ENCODE results near the gene ZNF618.

- TF ChIP-seq POLR2A (IDR thresholded peaks at IDR 0.05) (no peak), POLR2AphosphoS5 (IDR thresholded peaks at IDR 0.05) (no peak)
- TF ChIP-seq, protein P1, sequence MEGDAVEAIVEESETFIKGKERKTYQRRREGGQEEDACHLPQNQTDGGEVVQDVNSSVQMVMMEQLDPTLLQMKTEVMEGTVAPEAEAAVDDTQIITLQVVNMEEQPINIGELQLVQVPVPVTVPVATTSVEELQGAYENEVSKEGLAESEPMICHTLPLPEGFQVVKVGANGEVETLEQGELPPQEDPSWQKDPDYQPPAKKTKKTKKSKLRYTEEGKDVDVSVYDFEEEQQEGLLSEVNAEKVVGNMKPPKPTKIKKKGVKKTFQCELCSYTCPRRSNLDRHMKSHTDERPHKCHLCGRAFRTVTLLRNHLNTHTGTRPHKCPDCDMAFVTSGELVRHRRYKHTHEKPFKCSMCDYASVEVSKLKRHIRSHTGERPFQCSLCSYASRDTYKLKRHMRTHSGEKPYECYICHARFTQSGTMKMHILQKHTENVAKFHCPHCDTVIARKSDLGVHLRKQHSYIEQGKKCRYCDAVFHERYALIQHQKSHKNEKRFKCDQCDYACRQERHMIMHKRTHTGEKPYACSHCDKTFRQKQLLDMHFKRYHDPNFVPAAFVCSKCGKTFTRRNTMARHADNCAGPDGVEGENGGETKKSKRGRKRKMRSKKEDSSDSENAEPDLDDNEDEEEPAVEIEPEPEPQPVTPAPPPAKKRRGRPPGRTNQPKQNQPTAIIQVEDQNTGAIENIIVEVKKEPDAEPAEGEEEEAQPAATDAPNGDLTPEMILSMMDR (IDR thresholded peaks at IDR 0.05), result no peak
These were observed 87.8 kb downstream of the ZNF618 start for GRCh38 chr9:113963696-113964494.
